CD8-positive, alpha-beta memory T cell (primary cell): ENCODE results near the gene CNTN5. TPM values are rescaled to one million over a fixed set of nuclear protein-coding genes. Genes with fewer than 3 reads are reported as not detected.

ENCODE experiments used
- CTCF ChIA-PET: fragments of 350-600 bp; sonication (Branson Sonifier 250); formaldehyde crosslinking; loops from one replicate; lab custom pipeline; 2021; ENCODE audit warnings: antibody characterized with exemption; lab: Charles Lee
- POLR2A ChIA-PET: fragments of 350-600 bp; sonication (Branson Sonifier 250); formaldehyde crosslinking; loops from one replicate; lab custom pipeline; 2021; ENCODE audit warnings: antibody characterized with exemption; lab: Charles Lee
- DNase-seq, 5 donors: peaks; one replicate each; pipeline versions ENCODE4 v3.0.0 to v3.0.0-alpha.2; 2020 to 2022; ENCODE audit warnings: mixed read lengths in 1 of 5
- H3K27ac ChIP-seq: one replicate; pipeline ENCODE4 v1.7.0; 2013; ENCODE audit warnings: low read depth, mild to moderate bottlenecking, low read length, moderate library complexity
- H3K27me3 ChIP-seq: 2 replicates; pipeline ENCODE4 v1.7.0; 2013; ENCODE audit warnings: low read length, mild to moderate bottlenecking; ENCODE audit not compliant: insufficient read depth, poor library complexity, severe bottlenecking
- H3K36me3 ChIP-seq: 2 replicates; pipeline ENCODE4 v1.7.0; 2013; ENCODE audit warnings: mild to moderate bottlenecking, low read length, moderate library complexity; ENCODE audit not compliant: insufficient read depth
- H3K4me1 ChIP-seq: 2 replicates; pipeline ENCODE4 v1.7.0; 2013; ENCODE audit warnings: mild to moderate bottlenecking, low read length, moderate library complexity; ENCODE audit not compliant: insufficient read depth
- H3K4me3 ChIP-seq: 2 replicates; pipeline ENCODE4 v1.7.0; 2013; ENCODE audit warnings: mild to moderate bottlenecking, low read length
- H3K9me3 ChIP-seq: 2 replicates; pipeline ENCODE4 v1.7.0; 2013; ENCODE audit warnings: mild to moderate bottlenecking, low read length
- H3K27ac Mint-ChIP-seq, 8 donors: one replicate each; pipeline ENCODE4 v1.8.0; 2020 to 2021; ENCODE audit warnings: mixed read lengths in 8 of 8, mild to moderate bottlenecking in 6 of 8, inconsistent platforms in 3 of 8, moderate library complexity in 3 of 8
- H3K27me3 Mint-ChIP-seq, 2 donors: one replicate each; pipeline ENCODE4 v1.8.0; 2020 to 2021; ENCODE audit warnings: mixed read lengths in 2 of 2, mild to moderate bottlenecking in 1 of 2, moderate library complexity in 1 of 2
- H3K36me3 Mint-ChIP-seq, 3 donors: one replicate each; pipeline ENCODE4 v1.8.0; 2020 to 2021; ENCODE audit warnings: mixed read lengths in 3 of 3, inconsistent platforms in 1 of 3, mild to moderate bottlenecking in 1 of 3
- H3K4me1 Mint-ChIP-seq, 3 donors: one replicate each; pipeline ENCODE4 v1.8.0; 2020 to 2021; ENCODE audit warnings: mixed read lengths in 3 of 3, inconsistent platforms in 1 of 3, mild to moderate bottlenecking in 1 of 3
- H3K4me3 Mint-ChIP-seq, 7 donors: one replicate each; pipeline ENCODE4 v1.8.0; 2020 to 2021; ENCODE audit warnings: mixed read lengths in 7 of 7, mild to moderate bottlenecking in 6 of 7, moderate library complexity in 4 of 7, inconsistent platforms in 2 of 7
- H3K9me3 Mint-ChIP-seq, 5 donors: one replicate each; pipeline ENCODE4 v1.8.0; 2020 to 2022; ENCODE audit warnings: mixed read lengths in 5 of 5, mild to moderate bottlenecking in 3 of 5, moderate library complexity in 2 of 5, inconsistent platforms in 1 of 5
- polyA plus RNA-seq: library from polyadenylated mRNA; unstranded; fragments of 300-500 nt; fragmentation: Illumina TruSeq; gene quantifications from one replicate; pipeline ENCODE4 v1.2.3, GENCODE V29; 2021
- total RNA-seq, 2 experiments: library from RNA; stranded (reverse); gene quantifications; one replicate each; pipeline ENCODE4 v1.2.3, GENCODE V29; 2021

CNTN5 gene
- total and polyA plus RNA-seq, 3 experiments from 2014 or later, result not detected

DNA sequence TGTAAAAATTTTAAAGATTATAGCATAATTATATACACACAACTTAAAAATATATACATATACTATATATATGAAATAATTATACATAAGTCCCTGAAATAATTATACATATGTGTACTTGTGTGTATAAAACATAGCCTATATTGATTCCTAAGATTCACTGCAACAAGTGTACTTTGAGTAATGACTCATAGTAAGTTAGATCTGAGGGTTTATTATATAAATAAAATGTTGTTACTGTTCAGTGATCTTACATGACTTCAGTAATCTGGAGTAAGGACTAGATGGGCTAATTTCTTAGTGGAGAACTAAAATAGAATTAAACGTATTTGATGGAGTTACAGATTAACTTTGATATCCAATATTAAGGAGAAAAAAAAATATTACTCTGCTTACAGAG lies 350.5 kb downstream of the CNTN5 start:
- Mint-ChIP-seq H3K36me3 (no peaks in the 10 kb centered on the region), H3K27ac (no peak overlapping the region), H3K4me3 (no peak overlapping the region), H3K9me3 (peaks cover 3 to 27% (median 6%) of the 10 kb centered on the region in 5 donors), H3K27me3 (peaks cover 0 to 1% of the 10 kb centered on the region in 2 donors), H3K4me1 (no peaks in the 10 kb centered on the region)
- no peaks in the 10 kb centered on the region for H3K9me3 ChIP-seq
- H3K27ac ChIP-seq, result no peak overlapping the region
- H3K4me1 ChIP-seq, result no peaks in the 10 kb centered on the region
- H3K4me3 ChIP-seq, result no peak overlapping the region
- POLR2A ChIA-PET, result no interaction called here
- no peaks in the 10 kb centered on the region for H3K27me3 ChIP-seq
- CTCF ChIA-PET, result no interaction called here
- H3K36me3 ChIP-seq, result no peaks in the 10 kb centered on the region
- no peak for DNase-seq

DNA sequence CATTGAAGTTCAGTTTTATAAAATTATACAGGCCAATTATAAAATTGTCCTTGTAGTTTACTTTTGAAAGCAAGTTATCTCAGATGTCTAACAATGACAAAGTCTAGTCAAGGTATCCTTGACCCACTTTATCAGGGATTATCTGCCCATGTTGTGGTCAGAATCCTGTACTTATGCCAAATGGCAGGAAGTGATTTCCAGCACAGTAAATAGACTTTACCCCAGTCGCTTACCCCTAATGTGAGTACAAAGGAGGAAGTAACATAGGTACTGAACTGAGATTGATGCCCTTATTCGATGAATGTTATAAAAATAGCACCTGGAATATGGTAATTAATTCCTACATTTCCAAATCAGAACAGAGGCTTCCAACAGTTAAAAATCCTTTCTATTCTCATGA lies 355.7 kb downstream of the CNTN5 start:
- H3K36me3 Mint-ChIP-seq, result no peaks in the 10 kb centered on the region
- no peaks in the 10 kb centered on the region for H3K36me3 ChIP-seq
- no peaks in the 10 kb centered on the region for H3K27me3 ChIP-seq
- no peak overlapping the region for H3K4me3 ChIP-seq
- no peak overlapping the region for H3K27ac ChIP-seq
- peaks cover 6 to 30% (median 11%) of the 10 kb centered on the region in 5 donors for H3K9me3 Mint-ChIP-seq
- ChIA-PET CTCF (no interaction called here), POLR2A (no interaction called here)
- H3K4me1 ChIP-seq, result no peaks in the 10 kb centered on the region
- H3K27ac Mint-ChIP-seq, result no peak overlapping the region
- no peak overlapping the region for H3K4me3 Mint-ChIP-seq
- no peaks in the 10 kb centered on the region for H3K9me3 ChIP-seq
- no peak for DNase-seq
- H3K4me1 Mint-ChIP-seq, result no peaks in the 10 kb centered on the region
- H3K27me3 Mint-ChIP-seq, result peaks cover 0 to 1% of the 10 kb centered on the region in 2 donors

DNA sequence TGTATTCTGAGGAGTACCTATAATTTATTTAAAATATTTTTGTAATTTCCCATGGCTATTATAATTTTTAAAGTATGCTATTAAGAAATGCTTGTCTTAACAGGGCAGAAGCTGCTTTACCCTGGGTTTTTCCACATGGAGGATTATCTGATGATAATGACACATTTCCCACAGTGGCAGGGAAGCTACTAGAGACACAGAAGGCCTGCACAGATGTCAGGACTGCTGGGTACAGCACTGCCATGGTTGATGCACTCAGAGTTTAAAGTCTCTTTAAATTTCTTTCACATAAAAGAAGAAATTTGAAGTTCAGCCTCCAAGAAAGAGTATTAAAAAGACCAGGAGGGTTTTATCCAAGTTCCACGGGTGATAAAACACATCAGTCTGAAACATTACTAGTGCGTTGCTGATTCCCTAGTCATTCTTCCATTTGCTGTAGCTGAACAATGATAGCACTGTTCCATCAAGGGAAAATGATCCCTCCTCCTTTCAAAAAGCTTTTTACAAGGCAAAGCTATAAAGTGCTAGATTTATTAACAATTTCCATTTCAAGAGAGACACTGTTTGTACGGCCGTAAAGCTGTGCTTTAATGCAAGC lies 363.0 kb downstream of the CNTN5 start:
- H3K27ac Mint-ChIP-seq, result no peak overlapping the region
- H3K4me3 ChIP-seq, result no peak overlapping the region
- H3K36me3 Mint-ChIP-seq, result no peaks in the 10 kb centered on the region
- H3K9me3 Mint-ChIP-seq, result peaks cover 6 to 29% (median 14%) of the 10 kb centered on the region in 5 donors
- no peaks in the 10 kb centered on the region for H3K27me3 Mint-ChIP-seq
- H3K4me3 Mint-ChIP-seq, result no peak overlapping the region
- no peaks in the 10 kb centered on the region for H3K4me1 ChIP-seq
- no peaks in the 10 kb centered on the region for H3K4me1 Mint-ChIP-seq
- CTCF ChIA-PET, result no interaction called here
- POLR2A ChIA-PET, result no interaction called here
- H3K36me3 ChIP-seq, result no peaks in the 10 kb centered on the region
- DNase-seq, result no peak
- H3K27me3 ChIP-seq, result no peaks in the 10 kb centered on the region
- no peaks in the 10 kb centered on the region for H3K9me3 ChIP-seq
- no peak overlapping the region for H3K27ac ChIP-seq

DNA sequence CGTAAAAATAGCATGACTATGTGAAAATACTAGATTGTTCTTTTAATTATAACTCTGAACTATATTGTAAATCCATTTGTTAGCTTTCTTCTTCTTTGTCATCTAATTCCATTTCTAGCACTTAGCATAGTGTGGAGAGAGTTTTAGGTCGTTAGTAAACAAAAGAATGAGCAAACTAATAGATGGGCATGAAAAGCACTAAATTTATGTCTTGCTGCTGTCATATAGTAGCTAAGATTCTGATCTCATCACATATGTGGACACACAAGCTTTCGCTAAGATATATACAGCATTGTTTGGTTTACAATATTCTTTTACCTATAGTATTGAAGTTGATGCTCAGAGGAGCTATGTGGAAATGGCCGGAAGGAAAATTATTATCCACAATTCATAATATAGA lies 370.5 kb downstream of the CNTN5 start:
- H3K36me3 Mint-ChIP-seq, result no peaks in the 10 kb centered on the region
- POLR2A ChIA-PET, result no interaction called here
- H3K4me3 ChIP-seq, result no peak overlapping the region

DNA sequence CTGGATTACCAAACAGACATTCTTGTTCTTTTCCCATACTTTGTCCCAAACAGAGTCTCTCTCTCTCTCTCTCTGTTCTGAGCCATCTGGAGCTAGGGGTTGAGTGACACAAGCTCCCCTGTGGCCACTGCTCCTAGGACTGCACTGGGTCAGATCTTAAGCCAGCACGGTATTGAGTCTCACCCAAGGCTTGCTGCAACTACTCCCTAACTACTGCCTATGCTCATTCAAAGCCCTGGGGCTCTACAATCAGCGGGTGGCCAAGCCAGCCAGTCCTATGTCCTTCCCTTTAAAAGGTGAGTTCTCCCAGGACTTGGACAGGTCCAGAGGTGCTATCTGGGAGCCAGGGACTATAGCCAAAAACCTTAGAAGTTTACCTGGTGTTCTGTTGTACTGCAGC lies 385.6 kb downstream of the CNTN5 start:
- no peaks in the 10 kb centered on the region for H3K4me1 ChIP-seq
- POLR2A ChIA-PET, result no interaction called here
- no peaks in the 10 kb centered on the region for H3K36me3 ChIP-seq
- Mint-ChIP-seq H3K27ac (no peak overlapping the region), H3K9me3 (peaks cover 6 to 28% (median 12%) of the 10 kb centered on the region in 5 donors), H3K4me3 (no peak overlapping the region), H3K27me3 (no peaks in the 10 kb centered on the region), H3K4me1 (no peaks in the 10 kb centered on the region), H3K36me3 (no peaks in the 10 kb centered on the region)
- no peaks in the 10 kb centered on the region for H3K27me3 ChIP-seq
- no peak overlapping the region for H3K27ac ChIP-seq
- no peak for DNase-seq
- H3K4me3 ChIP-seq, result no peak overlapping the region
- no peaks in the 10 kb centered on the region for H3K9me3 ChIP-seq
- CTCF ChIA-PET, result no interaction called here

More for the DNA sequence above, 370.5 kb downstream of the CNTN5 start:
- Histone ChIP-seq H3K27me3 (no peaks in the 10 kb centered on the region), H3K36me3 (no peaks in the 10 kb centered on the region), H3K27ac (no peak overlapping the region), H3K9me3 (no peaks in the 10 kb centered on the region), H3K4me1 (no peaks in the 10 kb centered on the region)
- Mint-ChIP-seq H3K27me3 (no peaks in the 10 kb centered on the region), H3K9me3 (peaks cover 4 to 16% (median 8%) of the 10 kb centered on the region in 5 donors), H3K4me3 (no peak overlapping the region), H3K27ac (no peak overlapping the region), H3K4me1 (no peaks in the 10 kb centered on the region)
- DNase-seq, result no peak
- CTCF ChIA-PET, result no interaction called here

DNA sequence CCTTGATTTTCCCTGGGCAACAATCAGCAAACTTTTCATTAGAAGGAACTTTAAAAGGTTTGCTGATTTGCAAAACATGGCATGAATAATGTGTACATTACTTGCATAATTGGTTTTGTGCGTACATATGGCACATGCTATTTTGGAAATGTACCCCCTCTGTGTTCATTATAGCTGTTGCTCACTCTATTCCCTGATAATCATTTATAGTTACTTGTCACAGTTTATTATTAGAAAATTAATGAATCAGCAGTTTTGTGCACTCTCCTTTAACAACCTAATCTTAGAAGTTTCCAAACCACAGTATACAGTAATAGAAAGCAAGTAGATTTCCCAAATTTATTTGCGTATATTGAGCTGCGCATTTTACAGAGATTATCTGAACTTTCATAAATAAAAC lies 389.9 kb downstream of the CNTN5 start:
- CTCF ChIA-PET, result no interaction called here

DNA sequence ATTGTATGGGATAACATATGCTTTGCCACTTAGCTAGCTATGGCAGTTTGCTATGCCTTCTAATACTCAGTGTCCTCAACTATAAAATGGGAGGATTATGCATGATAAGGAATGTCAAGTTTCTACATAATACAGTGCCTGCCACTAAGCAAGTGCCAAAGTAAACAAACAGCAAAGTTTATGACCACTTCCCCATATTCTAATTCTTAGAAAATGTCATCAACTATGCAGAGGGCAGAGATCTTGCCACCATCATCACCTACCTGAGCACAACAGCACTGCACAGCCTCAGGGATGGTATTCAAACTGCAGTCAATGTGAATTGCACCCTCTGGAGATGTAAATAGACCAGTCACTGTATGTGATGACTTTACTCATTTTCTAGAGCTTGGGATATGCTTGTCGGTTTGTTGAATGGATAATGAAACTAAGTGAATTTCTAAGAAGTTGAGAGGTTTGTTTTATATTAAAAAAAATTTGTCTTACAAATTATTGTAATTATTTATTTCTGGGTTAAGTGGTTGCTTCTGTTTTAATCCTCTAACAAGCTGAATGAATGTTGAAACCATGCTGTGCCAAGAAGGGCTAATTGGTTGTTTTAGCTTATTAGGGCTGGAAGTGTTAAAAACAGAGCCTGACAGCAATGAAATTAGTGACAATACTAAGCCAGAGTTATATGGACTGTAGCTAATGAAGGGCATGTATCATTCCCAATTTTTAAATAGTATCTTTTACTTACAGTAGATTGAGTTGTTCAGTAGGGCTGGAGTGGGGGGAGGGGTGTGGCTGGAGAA lies 398.4 kb downstream of the CNTN5 start:
- POLR2A ChIA-PET, result no interaction called here
- Histone ChIP-seq H3K4me3 (no peak overlapping the region), H3K36me3 (no peaks in the 10 kb centered on the region), H3K9me3 (no peaks in the 10 kb centered on the region), H3K4me1 (no peaks in the 10 kb centered on the region), H3K27me3 (no peaks in the 10 kb centered on the region), H3K27ac (no peak overlapping the region)
- DNase-seq, result no peak
- Mint-ChIP-seq H3K4me3 (no peak overlapping the region), H3K27me3 (no peaks in the 10 kb centered on the region), H3K27ac (no peak overlapping the region), H3K9me3 (peaks cover 3 to 27% (median 18%) of the 10 kb centered on the region in 5 donors), H3K4me1 (no peaks in the 10 kb centered on the region), H3K36me3 (no peaks in the 10 kb centered on the region)
- CTCF ChIA-PET, result no interaction called here

More for the DNA sequence above, 389.9 kb downstream of the CNTN5 start:
- POLR2A ChIA-PET, result no interaction called here
- Mint-ChIP-seq H3K4me3 (no peak overlapping the region), H3K36me3 (no peaks in the 10 kb centered on the region), H3K4me1 (no peaks in the 10 kb centered on the region), H3K9me3 (peaks cover 4 to 15% (median 11%) of the 10 kb centered on the region in 5 donors), H3K27ac (no peak overlapping the region), H3K27me3 (no peaks in the 10 kb centered on the region)
- H3K27ac ChIP-seq, result no peak overlapping the region
- DNase-seq, result no peak
- H3K4me1 ChIP-seq, result no peaks in the 10 kb centered on the region
- H3K36me3 ChIP-seq, result no peaks in the 10 kb centered on the region
- H3K4me3 ChIP-seq, result no peak overlapping the region
- no peaks in the 10 kb centered on the region for H3K9me3 ChIP-seq
- H3K27me3 ChIP-seq, result no peaks in the 10 kb centered on the region

DNA sequence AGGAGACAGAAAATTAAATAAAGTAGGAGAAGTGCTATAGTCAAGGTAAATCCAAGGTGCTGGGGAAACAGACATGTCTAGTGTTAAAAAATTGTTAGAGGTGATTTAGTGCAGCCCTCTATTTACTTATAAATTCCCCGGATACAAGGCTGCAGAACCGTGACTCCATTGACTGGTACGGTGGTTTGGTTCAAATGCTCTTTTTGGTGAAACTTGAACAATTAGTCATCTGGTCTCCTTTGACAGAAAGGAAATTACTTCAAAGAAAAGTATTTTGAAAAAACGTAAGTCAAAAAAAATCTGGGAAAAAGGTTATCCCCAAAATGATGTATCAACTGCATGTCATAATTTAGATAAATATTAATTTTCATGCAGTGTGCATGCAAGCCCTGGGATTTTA lies 399.2 kb downstream of the CNTN5 start:
- no peaks in the 10 kb centered on the region for H3K27me3 Mint-ChIP-seq
- H3K4me3 Mint-ChIP-seq, result no peak overlapping the region
- Histone ChIP-seq H3K36me3 (no peaks in the 10 kb centered on the region), H3K4me1 (no peaks in the 10 kb centered on the region), H3K9me3 (no peaks in the 10 kb centered on the region), H3K27me3 (no peaks in the 10 kb centered on the region), H3K4me3 (no peak overlapping the region), H3K27ac (no peak overlapping the region)
- no peaks in the 10 kb centered on the region for H3K36me3 Mint-ChIP-seq
- H3K27ac Mint-ChIP-seq, result no peak overlapping the region
- no peak for DNase-seq
- POLR2A ChIA-PET, result no interaction called here
- H3K4me1 Mint-ChIP-seq, result no peaks in the 10 kb centered on the region
- CTCF ChIA-PET, result no interaction called here
- H3K9me3 Mint-ChIP-seq, result peaks cover 6 to 29% (median 15%) of the 10 kb centered on the region in 5 donors
